SKM-1 treated with dmso at 0.1 percent for 144 hours (cell line): ENCODE measurements around the gene KRT8.
"Not testable (repeated sequence)": the region's sequence is repeated elsewhere in the genome, so short reads cannot be mapped to it uniquely, and the experiment has no call there.

Source experiments
- DNase-seq: peaks from one replicate; lab custom pipeline; 2025; ENCODE audit not compliant: unreplicated experiment; lab: John Stamatoyannopoulos, UW

Gene KRT8

DNA sequence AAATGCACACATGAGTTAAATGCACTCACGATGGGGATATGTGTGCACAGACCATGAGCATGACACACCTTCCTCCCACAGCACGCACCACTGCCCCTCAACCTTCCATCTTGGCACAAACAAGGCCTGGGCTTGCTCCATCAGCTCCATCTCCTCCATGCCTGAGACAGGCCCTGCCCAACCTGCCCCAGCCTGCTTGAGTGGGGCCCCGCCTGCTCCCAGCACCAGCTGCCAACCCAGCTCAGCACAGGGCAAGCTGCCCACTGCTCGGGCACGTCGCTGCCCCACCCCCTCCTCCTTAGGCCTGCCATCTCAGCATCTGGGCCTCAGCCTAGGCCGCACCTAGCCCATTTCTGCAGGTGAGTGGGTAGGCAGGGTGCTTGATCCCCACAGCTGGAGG lies 28.5 kb downstream of the KRT8 start:
- DNase-seq, result no peak

DNA sequence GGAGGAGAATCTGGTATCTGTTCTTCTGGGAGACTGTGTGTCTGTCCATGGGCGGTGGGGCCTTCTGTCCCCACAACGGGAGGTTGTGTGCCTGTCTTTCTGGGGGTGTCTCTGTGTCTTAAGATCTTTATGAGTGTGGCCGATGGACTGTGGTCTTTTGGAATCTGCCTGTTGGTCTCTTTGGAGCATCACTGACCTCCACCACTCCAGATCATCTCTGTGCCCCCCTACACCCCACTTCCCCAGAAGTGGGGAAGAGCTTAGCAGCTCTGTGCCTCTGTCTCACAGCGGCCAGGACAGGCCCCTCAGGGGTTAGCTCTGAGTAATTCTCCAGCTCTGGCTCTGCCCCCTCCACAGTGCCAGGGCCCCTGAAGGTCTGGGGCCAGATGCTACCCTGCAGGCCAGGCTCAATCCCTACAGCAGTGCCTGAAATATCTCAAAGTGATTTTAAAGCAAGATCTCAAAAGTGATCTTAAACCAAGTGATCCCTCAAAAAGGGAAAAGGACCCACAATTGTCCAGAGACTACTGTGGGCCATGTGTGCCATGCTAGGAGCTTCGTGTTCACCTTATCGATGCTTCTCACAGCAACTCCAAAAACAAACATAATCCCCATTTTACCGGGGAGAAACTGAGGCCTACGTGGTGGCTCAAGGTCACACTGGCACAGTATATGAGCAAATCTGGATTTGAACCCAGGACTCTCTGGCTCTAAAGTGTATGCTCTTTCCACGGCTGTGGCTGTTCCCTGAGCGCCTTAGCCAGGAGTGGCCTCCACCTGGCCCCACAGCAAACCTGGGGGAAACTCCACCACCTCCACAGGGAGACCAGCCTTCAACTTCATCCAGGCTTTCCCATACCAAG lies 30.1 kb downstream of the KRT8 start:
- no peak for DNase-seq

DNA sequence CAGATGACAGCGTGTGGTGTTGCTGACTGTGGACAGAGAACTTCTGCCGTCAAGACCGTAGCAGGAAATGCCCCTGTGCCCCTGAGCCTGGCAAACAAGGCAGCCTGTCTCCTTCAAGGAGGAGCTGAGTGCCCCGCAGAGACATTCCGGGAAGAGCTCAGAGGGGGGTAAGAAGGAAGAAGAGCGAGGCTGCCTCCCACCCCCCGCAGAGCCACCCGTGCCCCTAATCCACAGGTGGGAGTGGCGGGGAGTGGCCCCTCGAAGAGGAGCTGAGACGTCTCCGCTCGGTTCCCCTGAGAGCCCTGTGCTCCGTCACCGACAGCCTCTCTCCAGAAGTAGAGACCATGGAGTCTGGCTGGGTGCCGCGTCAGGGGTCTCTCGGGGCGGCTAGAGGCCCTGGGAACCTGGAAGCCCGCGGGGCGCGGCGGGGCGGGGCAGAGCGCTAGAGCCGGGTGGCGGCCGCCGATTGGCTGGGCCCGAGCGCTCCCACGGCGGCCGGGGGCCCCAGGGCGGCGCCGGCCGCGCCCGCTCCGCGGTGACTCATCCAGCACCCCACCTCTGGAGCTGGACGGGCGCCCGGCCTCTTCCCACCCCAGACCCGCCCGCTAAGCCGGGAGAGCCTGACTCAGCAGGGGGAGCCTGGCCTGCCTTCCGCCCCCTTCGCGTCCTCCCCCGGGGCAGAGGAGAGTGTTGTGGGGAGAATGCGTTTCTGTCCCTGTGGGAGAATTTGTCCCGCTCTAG lies 30.9 kb downstream of the KRT8 start:
- DNase-seq, result no peak

DNA sequence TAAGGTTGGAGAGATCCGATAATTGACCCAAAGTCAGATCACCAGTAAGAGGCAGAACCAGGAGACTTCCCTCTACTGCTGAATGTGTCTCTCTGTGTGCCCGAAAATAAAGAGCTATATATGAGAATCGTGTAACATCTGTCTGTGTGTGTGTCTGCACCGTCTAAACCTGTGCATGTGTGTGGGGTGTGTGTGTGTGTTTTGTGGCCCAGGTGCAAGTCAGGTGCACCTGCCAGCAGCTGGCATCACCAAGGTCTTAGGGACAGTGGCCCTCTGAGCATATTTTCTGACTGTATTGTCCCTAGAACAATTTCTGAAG lies 31.4 kb downstream of the KRT8 start:
- no peak for DNase-seq

DNA sequence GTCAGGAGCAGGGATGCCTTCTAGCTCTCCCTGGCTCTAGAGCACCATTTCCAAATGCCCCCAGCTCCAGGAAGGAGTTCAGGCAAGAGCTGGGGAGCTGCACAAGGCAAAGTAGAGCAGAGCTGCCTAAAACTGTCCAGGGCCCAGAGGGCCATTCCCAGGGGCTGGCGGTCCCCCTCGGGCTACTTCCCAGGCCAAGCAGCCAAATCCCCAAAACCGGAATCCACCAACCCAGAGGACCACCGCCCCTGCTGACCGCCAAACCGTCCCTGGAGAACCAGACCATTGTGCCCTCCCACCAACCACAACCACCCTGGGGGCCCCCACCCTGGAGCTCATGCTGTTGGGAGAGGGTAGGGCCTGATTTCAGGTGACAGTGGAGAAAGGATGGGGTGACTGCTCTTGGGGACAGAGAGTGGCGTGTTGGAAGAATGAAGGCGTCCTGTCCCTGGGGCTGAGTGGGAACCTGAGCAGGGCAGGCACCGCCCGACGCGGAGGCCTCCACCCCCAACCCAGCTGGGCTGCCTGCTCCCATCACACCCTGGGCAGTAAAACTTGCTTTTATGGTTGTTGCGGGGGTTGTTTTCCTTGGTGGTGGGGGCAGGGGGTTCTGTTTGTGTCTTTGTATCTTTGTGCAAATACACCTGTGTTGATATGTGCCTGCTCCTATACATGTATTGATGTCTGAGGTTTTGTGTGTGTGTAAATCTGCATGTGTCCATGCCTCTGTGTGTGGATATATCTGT lies 32.1 kb downstream of the KRT8 start:
- no peak for DNase-seq

DNA sequence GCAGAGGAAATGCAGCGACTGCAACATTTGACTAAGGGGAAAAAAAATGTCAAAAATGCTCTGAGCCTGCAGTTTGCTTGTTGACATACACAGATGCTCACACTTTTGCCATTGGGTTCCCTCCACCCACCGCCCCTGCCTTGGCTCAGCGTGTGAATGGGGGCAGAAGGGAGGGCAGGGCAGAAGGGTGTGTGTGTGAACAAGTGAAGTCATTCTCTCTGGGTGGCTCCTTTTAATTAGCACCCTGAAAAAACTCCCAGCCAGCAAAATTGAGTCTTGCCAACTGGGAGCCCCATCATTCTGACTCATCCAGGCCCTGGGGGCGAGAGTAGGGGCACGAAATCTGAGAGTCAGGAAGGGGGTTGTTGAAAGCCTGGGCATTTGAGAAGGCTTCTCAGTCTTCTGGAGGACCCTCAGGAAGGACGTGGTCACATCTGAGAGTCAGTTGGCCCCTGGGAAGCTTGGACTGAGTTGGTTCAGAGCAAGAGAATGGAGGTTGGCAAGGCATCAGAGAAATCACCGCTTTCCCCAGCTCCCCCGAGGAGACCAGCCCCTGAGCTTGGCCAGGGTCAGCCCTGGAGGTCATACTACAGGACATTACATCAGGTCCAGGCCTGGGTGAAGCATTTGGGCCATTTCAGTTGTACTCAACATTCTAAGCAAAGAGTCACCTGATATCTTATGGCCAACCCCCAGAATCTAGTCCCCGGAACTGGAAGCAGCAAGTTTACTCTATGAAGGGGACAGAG lies 33.4 kb downstream of the KRT8 start:
- DNase-seq, result no peak

DNA sequence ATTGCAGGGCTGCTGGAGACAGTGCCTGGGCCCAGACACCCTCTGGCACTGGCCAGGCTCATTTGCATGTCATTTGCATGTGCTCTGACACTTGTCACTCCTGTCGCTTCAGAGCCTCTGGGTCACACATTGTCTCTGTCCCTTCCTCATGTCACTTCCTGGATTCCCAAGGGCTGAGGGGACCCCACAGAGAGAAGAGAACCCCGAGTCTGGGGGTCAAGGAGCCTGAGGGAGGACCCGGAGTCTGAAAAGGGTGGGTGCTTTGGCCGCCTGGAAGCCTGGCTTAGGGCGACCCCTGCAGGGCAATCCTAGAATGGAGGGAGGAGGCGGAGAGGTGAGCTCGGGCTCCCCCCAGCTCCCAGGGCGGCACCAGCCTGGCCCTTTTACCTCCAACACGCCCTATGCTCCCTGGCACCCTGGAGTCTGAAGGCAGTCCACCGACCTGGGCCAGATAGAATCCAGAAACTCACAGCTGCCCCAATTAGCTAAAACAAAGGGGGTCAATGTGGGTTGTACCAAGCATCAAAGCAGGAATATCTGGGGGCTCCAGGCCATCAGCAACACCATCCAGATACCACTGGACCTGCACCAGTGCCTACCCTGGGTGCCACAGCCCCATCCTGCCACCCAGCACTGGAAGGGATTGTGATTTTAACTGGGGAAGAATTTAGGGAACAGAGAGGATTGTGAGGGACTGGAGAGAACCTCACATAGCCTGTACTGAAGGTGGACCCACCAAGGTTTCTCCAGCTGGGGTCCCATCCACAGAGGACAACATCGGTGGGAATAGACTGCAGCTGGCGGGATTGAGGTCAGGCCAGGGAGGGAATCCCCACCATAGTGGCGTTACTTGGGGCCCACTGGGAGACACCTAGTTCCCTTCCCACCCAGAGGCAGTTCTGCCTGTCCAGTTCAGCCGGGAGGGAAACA lies 34.2 kb downstream of the KRT8 start:
- no peak for DNase-seq

DNA sequence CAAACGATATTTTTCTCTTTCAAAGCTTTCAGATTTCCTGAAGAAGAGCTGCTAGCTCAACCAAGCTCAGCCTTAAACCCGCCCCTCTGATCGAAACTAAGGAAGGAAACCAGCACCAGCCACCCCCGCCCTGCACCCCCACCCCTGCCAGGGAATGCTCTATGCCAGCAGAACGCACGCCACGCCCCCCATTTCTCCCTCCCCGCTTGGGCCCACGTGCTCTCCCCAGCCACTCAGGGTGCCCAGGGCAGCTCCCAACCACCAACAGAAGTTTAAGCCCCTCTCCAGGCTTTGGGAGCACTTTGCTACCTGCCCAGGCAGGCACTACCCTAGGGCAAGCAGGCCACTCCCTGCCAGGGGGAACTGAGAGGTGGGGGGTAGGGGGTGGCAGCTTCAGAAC lies 37.2 kb downstream of the KRT8 start:
- DNase-seq, result no peak

DNA sequence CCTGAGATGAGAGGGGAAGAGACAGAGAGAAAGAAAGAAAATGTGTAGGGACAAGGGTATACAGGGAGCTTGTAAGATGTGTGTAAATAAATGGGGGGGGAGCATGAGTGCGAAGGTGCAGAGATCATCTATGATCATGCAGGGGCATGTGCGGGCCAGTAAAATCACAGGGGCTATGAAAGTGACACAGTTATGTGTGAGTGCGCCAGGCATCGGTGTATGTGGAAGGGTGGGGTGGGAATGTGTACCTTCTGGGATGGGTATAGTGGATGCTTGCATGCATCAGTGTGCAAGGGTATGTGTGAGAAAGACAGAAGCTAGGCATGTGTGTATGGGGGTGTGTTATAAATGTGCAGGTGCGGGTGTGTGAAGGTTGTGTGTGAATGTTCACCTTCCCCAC lies 37.7 kb downstream of the KRT8 start:
- DNase-seq, result no peak

DNA sequence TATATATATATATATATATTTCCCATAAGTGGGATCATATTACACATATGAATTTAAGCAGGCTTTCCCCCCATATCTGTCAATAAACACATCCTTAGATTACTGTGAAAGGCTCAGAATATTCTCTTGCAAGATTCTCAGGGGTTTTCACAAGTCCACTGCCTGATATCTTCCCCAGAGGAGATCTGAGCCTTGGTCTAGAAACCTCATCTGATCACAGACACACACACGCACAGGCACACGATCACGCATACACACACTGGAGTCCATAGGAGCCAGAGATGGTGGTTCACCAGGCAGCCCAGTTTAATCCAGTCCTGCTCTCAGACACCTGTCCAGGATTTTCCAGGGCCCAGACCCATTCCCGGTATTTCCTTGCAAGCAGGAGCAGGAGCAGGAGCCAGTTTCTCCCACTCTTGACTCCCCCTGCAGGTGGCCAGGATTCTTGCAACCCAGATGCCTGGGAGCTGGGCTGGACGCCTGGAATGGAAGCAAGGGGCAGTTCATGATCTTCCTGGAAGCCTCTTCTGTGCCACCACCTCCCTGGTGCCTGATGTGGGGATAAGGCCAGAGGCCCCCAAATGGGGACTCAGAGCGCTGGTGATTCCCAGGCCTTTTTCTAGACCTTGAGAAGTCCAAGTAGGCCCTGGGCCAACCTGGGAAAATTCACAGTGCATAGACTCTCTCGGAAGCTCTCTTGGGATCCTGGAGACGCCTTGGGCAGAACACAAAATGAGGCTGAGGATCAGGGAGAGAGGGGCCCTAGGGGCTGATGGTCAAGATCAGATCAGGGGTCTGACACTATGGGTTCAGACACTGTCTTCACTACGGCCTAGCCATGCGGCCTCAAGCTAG lies 39.6 kb downstream of the KRT8 start:
- no peak for DNase-seq

DNA sequence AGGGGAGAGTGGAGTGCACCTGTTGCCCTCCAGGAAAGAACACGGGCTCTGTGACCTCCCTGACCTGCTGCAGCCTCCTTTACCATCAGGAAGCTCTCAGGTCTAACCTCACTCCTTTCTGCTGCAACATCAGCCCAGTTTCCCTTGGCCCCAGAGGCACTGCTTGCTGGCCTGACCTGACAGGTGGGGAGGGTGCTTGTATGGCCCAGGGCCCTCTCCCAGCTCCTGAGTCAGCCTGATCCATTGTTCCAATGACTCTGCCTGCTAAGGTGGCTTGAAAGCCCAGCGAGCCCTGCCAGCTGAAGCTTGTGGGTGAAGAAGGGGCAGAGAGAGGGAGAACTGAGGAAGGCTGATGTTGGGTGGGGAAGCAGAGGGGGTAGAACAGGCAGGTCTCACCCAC lies 42.9 kb downstream of the KRT8 start:
- DNase-seq, result no peak

DNA sequence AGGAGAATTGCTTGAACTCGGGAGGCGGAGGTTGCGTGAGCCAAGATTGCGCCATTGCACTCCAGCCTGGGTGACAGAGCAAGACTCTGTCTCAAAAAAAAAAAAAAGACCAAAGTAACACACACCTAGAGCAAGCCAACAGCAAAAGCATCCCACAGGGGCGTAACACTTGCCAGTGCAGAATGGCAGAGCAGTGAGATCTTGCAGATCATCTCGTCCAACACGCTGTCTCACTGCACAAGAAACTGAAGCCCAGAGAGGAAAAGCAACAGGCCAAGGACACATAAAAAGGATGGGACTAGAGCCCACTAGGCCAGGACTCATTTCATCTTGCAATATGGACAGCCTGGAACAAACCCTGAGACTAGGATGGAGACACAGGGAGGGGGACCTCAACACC lies 43.4 kb downstream of the KRT8 start:
- no peak for DNase-seq

DNA sequence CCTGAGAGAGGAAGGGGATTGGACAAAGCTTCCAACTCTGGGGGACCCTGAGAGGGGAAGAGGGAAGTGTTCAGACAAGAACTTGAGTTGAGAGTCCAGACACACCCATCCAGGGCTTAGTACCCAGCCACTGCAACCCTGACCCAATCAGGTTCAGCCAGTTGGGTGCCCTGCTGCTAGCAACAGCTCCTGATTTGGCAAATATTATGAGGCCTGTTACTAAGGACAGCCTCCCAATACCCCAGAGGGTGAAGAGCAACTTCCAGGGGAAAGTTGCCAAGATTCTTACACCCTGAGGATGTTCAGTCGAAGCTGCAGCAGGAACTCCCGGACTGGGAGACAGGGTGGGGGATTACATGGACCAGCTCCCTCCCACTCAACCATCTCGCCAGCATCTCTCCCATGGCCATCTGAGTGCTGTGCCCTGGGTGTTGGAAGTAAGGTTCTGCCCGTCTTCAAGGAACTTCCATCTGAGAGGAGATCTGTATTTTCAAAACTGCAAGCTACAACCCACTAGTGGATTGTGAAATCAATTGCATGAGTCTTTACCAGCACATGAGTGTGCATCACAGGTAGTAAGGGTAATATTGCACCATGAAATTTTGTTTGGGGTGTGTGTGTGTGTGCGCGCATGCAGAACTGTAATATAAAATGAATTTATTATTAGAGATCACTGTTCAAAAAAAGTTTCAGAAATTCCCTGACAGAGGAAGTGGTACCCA lies 44.6 kb downstream of the KRT8 start:
- no peak for DNase-seq

DNA sequence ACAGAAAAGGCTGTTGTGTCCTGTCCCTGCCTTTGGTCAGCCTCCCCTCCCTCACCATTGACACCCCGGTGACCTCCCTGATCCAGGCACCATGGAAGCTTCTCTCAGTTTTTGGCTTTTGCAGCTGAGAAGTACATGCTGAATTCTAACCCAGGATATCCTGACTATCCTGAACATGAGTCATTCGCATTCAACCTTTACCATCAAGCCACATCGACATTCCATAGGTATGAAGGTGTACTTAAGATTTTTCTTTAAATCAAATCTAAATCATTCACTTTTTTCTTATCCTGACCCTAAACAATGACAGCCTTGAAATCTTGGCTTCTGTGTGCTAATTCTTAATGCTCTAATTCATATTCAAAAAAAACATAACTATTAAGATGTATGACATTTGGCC lies 47.4 kb downstream of the KRT8 start:
- DNase-seq, result no peak

DNA sequence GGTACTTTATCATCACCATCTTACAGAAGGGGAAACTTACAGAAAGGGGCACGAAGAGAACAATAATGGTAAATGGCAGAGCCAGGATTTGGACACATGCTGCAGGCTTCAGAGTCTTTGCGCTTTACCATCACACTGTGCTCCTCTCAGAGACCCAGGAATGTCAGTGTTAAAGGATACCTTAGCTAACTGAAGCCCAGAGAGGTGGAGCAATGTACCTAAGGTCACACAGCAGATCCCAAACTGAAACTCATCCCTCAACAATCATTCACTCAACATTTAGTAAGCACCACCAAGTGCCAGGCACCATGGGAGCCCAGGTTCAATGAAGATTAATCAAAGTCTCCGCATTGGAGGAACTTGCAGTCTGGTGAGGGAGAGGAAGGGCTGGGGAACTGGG lies 48.1 kb downstream of the KRT8 start:
- no peak for DNase-seq

DNA sequence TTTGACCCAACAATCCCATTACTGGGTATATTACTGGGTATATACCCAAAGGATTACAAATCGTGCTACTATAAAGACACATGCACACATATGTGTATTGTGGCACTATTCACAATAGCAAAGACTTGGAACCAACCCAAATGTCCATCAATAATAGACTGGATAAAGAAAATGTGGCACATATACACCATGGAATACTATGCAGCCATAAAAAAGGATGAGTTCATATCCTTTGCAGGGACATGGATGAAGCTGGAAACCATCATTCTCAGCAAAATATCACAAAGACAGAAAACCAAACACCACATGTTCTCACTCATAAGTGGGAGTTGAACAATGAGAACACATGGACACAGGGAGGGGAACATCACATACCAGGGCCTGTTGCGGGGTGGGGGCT lies 48.8 kb downstream of the KRT8 start:
- DNase-seq, result not testable (repeated sequence)

DNA sequence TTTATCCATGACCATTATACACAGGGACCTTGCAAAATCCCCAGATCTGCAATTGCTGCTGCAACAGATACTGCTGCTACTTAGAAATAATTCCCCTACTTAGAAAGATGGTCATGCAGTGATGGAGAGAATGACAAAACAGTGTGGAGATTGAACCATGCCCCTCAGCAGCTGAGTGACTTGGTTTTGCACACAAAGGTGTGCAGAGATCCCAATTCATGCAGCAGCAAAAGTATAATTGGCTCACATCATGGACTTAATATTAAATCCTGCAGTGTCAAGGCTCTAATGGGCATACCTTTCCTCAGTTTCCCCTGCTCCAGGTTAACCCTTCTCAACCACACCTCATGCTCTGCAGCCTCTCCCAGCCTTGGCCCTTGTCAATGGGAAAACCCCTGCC lies 53.1 kb downstream of the KRT8 start:
- DNase-seq, result no peak

DNA sequence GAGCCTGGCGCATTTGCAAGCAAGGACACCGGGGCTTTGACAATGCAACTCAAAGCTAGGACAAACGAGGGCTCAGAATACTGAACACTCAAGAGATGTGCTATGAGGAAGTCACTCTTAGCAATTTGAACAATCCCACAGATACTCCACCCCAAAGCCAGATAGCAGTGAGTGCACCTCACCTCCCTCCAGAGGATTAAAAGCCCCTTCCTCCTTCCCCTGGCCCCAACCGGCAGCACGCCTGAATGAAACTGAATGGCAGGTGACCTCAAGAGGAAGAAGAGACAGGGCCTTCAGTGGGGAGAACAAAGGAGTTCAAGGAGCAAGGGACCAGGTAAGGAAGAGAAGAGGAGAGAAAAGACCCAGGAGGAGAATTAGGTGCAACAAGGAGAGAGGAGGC lies 54.2 kb downstream of the KRT8 start:
- DNase-seq, result no peak

DNA sequence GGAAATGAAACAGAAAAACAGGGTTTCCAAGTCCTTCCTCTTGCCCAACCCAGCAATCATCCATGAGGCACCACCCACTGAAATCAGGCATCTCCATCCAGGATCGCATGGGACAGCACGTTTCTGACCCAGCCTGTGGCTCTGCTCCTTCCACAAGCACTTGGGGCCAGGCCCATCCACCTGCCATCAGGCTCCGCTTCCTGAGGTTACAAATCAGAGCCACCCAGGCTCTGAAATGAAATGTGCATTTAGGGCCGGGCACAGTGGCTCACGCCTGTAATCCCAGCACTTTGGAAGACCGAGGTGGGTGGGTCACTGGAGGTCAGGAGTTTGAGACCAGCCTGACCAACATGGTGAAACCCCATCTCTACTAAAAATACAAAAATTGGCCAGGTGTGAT lies 55.4 kb downstream of the KRT8 start:
- DNase-seq, result no peak
